HEK293 (cell line): Measurements from ENCODE around the gene GAREM1.

Source experiments
- CTCF ChIP-seq: fragments of 450-650 bp; formaldehyde crosslinking; IDR thresholded peaks from 2 replicates; pipeline ENCODE4 v1.5.1; 2016; ENCODE audit warnings: missing biosample characterization, missing genetic modification characterization
- PRDM10 ChIP-seq: fragments of 450-650 bp; formaldehyde crosslinking; IDR thresholded peaks from 2 replicates; pipeline ENCODE4 v1.5.1; 2016; ENCODE audit warnings: missing biosample characterization, missing genetic modification characterization
- REST ChIP-seq: fragments of 450-650 bp; formaldehyde crosslinking; IDR thresholded peaks from 2 replicates; pipeline ENCODE4 v1.5.1; 2016; ENCODE audit warnings: missing biosample characterization, missing genetic modification characterization
- SCRT2 ChIP-seq: fragments of 450-650 bp; formaldehyde crosslinking; IDR thresholded peaks from 2 replicates; pipeline ENCODE4 v1.5.1; 2016; ENCODE audit warnings: missing biosample characterization, missing genetic modification characterization
- YY1 ChIP-seq: fragments of 450-650 bp; formaldehyde crosslinking; IDR thresholded peaks from 2 replicates; pipeline ENCODE4 v1.5.1; 2018; ENCODE audit warnings: missing biosample characterization, missing genetic modification characterization
- ZNF121 ChIP-seq: fragments of 450-650 bp; formaldehyde crosslinking; IDR thresholded peaks from 2 replicates; pipeline ENCODE4 v1.5.1; 2016; ENCODE audit warnings: missing biosample characterization, missing genetic modification characterization
- ZNF138 ChIP-seq: fragments of 450-650 bp; formaldehyde crosslinking; IDR thresholded peaks from 2 replicates; pipeline ENCODE4 v1.5.1; 2016; ENCODE audit warnings: missing biosample characterization, missing genetic modification characterization, borderline replicate concordance
- ZNF311 ChIP-seq: fragments of 450-650 bp; formaldehyde crosslinking; IDR thresholded peaks from 2 replicates; pipeline ENCODE4 v1.5.1; 2017; ENCODE audit warnings: missing biosample characterization, missing genetic modification characterization, borderline replicate concordance
- ZNF426 ChIP-seq: fragments of 450-650 bp; formaldehyde crosslinking; IDR thresholded peaks from 2 replicates; pipeline ENCODE4 v1.5.1; 2017; ENCODE audit warnings: missing biosample characterization, missing genetic modification characterization, mild to moderate bottlenecking, inconsistent platforms, moderate library complexity
- ZNF560 ChIP-seq: fragments of 450-650 bp; formaldehyde crosslinking; IDR thresholded peaks from 2 replicates; pipeline ENCODE4 v1.5.1; 2017; ENCODE audit warnings: missing biosample characterization, missing genetic modification characterization, borderline replicate concordance
- ZNF629 ChIP-seq: fragments of 450-650 bp; formaldehyde crosslinking; IDR thresholded peaks from 2 replicates; pipeline ENCODE4 v1.5.1; 2017; ENCODE audit warnings: missing biosample characterization, missing genetic modification characterization
- ZSCAN18 ChIP-seq: fragments of 450-650 bp; formaldehyde crosslinking; IDR thresholded peaks from 2 replicates; pipeline ENCODE4 v1.5.1; 2016; ENCODE audit warnings: missing biosample characterization, missing genetic modification characterization

- TF ChIP-seq ZSCAN18 (no peak), ZNF121 (tag by site-specific recombination) (no peak), ZNF560 (tag by site-specific recombination) (no peak), CTCF (tag by site-specific recombination) (no peak), ZNF311 (tag by site-specific recombination) (no peak), ZNF629 (tag by site-specific recombination) (no peak), YY1 (no peak), SCRT2 (tag by site-specific recombination) (no peak), REST (no peak), PRDM10 (tag by site-specific recombination) (no peak), ZNF426 (no peak), ZNF138 (no peak)
These were observed 146.5 kb downstream of the GAREM1 start for GRCh38 chr18:32324181-32324580.
